Cardiac septum (tissue), 1 donor: ENCODE results near the gene VOPP1. TPM values are rescaled to one million over a fixed set of nuclear protein-coding genes. Genes with fewer than 3 reads are reported as not detected.

ENCODE experiments used
- DNase-seq: peaks from one replicate; pipeline ENCODE4 v3.0.0-alpha.2; 2020; ENCODE audit warnings: low spot score
- intact Hi-C: fragments of 100-400 bp; cut with DNase I; formaldehyde crosslinking; loops from one replicate; pipeline ENCODE4 v1.14.0; 2022
- total RNA-seq: library from RNA; stranded (reverse); fragmentation: NEBNext Ultra II Directional; extraction: Animal tissue kit (Norgen Biotek cat#: 25700); gene quantifications from one replicate; pipeline ENCODE4 v1.2.1, GENCODE V29; 2021
- donor health status: DM: no; HTN: no; CAD: no.

The VOPP1 gene
- total RNA-seq, 1 donor from 2014 or later, result 32.0 TPM

DNA sequence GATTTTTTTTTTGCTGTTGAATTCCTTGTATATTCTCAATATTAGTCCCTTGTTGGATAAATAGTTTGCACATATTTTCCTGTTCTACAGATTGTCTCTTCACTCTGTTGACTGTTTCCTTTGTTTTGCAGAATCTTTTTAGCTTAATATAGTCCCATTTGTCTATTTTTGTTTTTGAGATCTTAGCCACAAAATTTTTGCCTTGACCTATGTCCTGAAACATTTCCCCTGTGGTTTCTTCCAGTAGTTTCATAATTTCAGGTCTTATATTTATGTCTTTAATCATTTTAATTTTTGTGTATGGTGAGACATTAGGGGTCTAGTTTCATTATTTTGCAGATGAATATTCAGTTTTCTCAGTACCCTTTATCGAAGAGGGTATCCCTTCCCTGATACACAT lies 114.5 kb downstream of the VOPP1 start:
- intact Hi-C loops, result no loop called here
- DNase-seq, result no peak

DNA sequence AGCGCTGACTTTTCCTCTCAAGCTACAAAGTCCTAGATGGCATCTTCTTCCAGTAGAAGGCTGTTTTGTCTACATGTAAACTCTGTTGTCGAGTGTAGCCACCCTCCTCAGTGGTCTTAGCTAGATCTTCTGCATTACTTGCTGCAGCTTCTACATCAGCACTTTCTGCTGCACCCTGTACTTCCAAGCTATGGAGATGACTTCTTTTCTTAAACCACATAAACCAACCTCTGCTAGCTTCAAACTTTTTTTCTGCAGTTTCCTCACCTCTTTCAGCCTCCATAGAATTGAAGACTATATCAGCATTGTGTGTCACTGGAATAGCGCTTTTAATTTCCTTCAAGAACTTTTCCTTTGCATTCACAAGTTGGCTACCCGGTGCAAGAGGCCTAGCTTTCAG lies 119.3 kb downstream of the VOPP1 start:
- intact Hi-C loops, result no loop called here
- no peak for DNase-seq

DNA sequence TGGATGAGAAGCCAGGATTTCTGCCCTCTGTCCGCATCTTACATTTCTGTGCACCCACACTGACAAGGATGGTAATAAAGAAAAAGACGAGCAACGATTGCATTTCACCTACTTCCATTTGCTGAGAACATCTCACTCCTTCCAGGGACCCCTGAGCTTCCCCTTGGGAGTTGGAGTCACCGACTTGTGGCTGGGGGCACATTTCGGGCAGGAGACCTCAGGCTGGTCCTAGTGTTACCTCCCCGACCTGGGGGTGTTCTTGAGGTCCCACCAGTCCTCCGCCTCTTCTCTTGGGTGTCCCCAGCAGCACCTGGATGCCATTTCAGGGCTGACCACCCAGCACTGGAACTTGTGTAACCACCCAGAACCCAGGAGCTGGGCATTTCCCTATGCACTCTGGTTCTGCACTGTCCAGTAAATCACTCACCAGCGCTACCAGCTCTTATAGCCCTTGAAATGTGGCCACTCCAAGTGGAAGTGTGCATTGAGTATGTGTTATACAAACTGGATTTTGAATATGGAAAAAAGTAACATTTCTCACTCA lies 122.2 kb downstream of the VOPP1 start:
- no peak for DNase-seq
- intact Hi-C loops, result no loop called here

DNA sequence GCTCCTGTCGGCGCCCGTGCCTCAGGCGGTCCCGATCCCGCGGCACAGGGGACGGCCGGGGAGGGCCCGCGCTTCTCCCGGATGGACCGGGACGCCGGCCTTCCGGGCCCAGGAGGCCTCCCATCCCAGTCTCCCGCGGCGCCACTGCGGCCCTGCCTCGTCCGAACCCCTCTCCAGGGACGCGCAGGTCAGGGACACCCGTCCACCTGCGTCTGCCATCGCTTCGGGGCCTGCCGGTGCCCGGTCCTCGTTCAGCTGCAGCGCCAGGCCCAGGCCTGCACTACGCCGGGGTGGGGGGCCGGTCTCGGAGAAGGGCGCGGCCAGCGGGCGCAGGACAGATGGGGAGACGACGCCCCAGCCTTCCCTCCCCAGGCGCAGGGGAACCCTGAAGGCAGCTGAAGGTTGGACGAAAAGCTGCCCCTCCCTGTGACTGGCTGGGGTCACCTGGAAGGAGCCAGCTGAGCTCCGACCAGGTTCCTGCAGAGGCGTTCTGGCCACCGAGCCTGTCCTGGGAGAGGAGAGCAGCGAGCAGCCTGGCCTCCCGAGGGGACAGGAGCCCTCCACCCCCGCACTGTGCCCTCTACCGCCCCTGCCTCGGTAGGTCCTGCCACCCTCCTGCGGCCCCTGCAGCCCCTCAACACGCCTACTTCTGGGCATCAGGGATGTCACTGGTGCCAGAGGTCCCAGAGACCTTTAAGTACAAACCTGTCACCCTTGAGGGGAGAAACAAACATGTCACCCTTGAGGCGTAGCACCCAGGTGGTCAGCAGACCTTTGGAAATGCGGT lies 122.9 kb downstream of the VOPP1 start:
- intact Hi-C loops, result no loop called here
- no peak for DNase-seq

DNA sequence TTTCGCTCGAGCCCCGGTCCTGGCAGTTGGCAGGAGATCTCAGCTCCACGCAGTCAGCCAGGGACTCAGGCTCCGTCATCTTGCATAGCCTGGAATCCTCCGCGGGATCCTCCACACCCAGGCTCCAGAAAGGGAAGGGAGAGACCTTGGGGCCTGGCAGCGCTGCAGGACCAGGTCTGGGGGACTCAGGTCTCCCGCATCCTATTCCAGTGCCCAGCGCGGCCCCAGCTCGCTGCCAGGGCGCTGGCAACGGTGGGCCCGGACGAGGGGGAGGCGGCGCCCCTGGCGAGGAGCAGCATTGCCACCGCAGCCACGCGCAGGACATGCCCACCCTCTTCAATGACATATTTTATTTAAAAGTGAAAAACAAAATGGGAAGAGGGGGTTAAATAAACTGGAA lies 123.8 kb downstream of the VOPP1 start:
- DNase-seq, result no peak
- intact Hi-C loops, result no loop called here

DNA sequence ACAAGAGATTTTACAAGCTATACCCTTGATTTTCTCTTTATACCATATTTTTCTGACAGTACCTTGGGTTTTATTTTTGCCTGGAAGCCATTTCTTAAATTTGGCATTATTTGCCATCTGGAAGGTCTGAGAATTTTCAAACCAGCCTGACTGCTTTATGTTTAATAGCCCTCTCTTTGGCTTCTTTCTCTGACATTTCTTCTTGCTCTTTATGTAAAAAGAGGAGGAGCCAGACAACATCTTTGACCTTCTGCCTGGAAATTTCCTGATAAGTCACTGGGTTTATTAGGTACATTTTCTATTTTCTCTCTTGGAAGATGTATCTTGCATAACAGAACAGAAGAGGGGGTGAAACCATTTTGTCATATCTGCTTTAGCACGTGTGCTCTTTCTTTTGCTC lies 127.5 kb downstream of the VOPP1 start:
- DNase-seq, result no peak
- intact Hi-C loops, result no loop called here

DNA sequence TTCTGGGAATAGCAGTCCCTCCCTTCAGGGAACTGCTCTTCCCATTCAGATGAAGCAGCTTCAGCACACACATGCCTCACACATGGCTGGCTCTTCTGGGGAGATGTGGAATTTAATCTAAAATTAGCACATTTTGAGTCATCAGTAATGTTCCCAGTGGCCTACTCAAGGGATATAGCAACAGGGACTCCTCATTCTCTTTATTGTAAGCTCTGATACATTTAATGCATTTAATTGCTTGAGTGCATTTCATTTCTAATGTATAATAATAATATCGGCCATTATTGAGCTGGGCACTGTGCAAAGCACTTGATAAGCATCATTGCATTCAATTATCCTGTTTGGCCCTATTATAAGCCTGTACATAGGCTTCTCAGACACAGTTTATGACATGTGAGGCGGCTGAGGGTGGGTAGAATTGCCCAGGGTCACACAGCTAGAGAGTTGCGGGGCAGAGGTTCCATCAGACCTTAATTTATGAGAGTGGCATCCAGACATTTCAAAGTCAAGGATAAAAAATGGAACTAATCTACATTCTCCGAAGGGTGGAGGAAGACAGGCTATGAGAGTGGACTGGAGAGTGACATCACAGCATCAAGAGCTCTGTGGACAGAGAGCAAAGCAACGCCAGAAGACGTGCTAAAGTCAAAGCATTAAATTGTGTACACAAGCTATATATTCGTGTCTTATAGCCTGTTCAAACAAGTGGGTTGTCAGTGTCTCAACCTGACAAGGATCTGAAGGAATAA lies 130.4 kb downstream of the VOPP1 start:
- DNase-seq, result no peak
- intact Hi-C loops, result no loop called here

DNA sequence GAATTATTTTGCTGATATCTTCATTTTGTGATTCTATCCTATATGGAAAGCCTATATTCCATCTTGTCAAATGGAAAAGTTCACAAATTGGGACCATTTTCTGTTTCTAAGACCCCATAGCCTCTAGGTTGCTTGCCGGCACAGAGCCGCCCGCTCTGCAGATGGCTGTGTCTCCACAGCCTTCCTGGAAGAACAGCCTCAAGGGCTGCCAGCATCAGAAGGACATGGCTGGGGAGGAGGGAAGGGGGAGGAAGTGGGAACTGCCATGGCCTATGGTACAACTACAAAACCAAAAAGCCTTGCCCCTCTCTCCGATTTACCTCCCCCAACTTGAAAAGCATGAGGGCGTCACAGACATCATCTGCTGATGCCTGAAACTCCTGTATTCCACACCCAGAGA lies 131.3 kb downstream of the VOPP1 start:
- no peak for DNase-seq
- intact Hi-C loops, result no loop called here

DNA sequence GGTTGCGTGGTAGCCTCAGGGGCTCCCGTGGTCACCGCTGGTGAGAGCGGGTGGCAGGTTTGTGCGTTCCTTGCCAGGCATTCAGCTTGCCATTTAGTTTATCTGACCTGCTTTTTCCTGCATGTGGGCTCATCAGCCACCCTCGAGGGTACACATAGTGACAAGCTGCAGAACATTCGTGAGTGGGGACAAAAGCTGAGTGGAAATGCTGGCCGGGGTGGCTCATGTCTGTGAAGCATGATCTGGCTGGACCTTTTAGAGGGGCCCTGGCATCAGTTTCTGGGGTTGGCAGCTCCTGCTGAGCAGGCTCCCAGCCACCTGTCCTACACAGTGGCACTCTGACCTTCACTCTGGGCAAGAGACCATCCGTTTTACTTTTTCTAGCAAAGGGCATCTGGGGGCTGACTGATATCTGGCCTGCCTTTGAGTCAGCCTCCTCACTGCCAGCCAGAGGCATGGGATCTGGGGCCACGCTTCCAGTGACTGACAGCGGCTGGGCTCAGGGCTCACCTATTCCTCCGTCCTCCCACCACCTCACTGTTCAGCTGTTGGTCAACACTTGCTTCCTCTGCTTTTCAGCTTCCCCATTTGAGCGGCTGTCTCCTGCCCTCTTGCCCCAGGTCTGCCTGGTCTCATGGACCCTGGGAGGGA lies 132.1 kb downstream of the VOPP1 start:
- DNase-seq, result no peak
- intact Hi-C loops, result no loop called here

DNA sequence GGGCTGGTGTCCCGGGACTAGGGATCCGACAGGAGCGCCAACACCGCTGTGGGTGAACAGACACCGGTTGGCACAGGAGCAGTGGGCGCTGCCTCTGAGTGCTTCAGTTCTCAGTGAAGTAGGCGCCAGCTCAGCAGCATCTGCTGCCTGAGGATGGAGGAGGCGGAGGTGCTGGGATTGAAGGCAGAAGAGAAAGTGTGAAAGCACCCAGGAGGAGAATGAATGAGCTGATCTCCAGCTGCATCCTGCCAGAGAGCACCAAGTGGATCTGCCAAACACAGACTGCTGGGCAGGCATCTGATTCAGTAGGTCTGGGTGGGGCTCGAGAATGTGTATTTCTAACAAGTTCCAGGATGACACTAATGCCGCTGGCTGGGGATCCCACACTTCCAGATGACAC lies 132.7 kb downstream of the VOPP1 start:
- no peak for DNase-seq
- intact Hi-C loops, result no loop called here

DNA sequence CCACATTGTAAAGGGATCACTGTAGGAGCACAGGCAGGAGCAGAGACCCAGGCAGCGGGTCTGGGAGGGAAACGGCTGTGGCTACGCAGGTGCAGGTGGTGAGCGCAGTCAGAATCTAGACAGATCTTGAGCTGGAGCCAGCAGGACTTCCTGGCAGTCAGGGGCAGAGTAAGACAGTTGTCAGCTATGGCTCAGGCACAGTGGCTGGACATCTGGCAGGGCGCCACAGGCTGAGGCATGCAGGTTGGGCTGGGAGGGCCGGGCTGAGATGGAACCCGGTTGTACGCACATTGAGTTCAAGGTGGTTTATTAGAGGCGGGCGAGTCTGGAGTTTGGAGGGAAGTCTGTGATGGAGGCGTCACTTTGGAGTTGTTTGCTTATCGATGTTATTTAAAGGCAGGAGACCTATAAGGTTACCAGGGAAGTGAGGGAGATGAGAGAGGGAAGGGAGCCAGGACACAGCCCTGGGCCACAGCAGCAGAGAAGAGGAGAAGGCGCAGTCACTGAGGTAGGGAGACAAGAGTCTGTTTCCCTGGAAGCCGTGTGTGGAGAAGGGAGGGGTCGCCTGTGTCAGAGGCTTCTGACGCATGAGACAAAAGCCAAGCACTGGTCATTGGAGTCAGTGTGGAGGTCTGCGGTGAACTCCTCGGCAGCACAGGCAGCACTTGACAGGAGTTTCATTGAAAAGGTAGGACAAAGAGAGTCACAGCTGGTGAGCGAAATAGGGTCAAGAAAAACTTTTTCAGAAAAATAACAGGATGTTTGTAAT lies 133.4 kb downstream of the VOPP1 start:
- DNase-seq, result no peak
- intact Hi-C loops, result no loop called here

DNA sequence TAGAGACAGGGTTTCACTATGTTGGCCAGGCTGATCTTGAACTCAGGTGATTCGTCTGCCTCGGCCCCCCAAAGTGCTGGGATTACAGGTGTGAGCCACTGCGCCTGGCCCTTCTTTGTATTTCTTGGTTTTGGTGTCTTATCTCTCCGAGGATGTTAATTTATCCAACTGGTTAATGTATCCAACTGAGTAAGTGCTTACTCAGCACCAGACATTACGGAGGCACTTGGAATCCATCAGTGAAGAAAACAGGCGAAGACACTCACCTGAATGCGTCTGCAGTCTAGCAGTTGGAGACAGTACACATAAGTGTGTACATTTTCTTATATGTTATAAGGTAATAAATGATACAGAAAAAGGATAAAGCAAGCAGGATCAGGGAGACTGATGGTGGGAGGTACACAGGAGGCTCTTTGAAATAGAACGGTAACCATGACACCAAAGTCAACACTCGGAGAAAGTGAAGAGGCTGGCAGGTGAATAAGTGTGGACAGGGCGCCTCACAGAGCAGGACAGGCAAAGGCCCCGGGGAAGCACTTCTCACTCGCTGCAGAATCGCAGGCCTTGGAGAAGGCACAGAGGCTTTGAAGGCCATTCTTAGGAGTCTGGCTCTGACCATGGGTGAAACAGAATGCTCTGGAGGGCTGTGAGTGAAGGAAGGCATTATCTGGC lies 134.1 kb downstream of the VOPP1 start:
- intact Hi-C loops, result no loop called here
- no peak for DNase-seq

DNA sequence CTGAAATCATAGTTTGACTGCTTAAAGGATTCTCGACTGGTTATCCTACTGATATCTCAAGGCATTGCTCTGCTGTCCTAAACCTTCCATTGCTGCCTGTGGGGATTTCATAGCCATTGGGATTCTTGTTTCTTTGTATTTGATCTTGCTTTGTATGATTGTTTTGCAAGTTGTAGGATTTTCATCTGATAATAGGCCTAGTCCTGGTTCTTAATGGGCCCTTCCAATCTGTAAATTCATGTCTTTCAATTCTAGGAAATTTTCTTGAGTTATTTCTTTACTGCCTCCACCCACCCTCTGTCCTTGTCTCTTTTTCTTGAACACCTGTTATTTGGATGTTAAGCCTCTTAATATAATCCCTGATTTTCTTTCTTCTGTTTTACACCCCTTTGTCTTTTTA lies 134.9 kb downstream of the VOPP1 start:
- DNase-seq, result no peak
- intact Hi-C loops, result no loop called here

DNA sequence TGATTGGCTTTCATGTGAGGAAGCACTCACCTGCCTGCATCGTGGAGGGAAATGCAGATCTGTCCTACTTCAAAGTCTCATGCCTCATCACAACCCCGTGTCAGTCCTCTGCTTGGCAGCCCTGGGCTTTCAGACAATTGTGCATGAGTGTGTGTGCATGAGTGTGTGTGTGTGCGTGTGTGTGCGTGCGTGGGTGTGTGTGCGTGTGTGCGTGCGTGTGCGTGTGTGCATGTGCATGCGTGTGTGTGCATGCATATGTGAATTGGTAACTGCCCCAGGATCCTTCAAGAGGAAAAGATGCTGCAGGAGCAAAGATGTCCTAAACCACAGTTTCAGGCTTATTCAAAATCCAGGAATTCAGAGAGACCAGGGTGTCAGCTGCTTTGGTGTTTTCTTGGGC lies 135.8 kb downstream of the VOPP1 start:
- no peak for DNase-seq
- intact Hi-C loops, result no loop called here

DNA sequence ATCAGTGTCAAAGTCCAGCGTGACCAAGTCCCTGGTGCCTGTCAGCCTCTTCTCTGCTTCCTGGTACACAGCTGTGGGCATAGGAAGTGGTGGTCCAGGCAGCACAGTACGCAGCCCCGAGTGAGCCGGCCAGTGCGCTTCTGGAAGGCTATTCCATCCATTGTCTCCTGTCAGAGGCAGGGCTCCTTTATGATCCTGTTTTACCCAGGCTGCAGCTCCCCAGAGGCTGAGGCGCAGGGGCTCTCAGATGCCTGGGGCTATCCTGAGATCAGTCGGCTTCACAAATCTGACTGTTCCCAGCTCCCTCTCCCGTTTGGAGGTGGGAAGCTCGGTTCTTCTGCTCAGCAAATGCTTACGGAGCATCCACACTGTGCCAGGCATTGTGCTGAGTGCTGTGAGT lies 136.8 kb downstream of the VOPP1 start:
- DNase-seq, result no peak
- intact Hi-C loops, result no loop called here

DNA sequence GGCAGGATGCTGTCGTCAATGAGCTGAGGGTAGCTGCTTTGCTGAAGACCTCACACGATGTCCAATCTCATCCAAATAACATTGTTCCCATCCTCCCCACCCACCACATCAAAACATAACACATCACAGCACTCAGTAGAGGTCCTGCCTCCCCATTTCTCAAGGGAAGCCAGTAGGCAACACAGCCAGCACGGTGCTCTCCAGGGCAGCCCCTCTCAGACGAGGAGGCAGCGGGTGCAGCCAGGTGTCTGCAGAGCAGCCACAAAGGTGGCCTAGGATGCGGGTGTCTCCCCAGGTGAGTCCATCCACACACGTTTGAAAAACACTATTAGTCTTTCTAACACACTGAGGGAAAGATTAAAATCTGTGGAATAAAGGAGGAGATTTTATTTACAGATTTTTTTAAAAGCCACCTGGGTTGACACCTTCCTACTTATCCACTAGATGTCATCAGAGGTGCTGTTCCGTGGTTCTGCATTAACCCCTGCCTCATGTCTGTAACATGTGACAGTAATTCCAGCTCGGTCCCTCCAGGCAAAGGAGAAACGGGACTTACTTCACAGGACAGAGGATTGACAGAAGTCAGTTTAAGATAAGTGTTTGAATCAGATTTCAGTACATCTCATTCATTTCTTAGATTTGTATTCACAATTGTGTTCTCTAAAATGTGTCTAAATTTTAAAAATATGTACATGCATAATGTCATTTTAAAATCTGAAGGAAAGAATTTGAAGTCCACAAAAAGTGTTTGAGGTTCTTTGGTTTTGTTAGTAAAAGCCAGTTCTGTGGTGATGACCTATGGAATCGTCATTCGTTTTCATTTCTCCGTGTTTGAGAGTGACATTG lies 139.1 kb downstream of the VOPP1 start:
- intact Hi-C loops, result loop anchor here (5.0 kb wide), 1 partner anchor 164 kb away; no protein-coding TSS in a partner anchor
- no peak for DNase-seq

DNA sequence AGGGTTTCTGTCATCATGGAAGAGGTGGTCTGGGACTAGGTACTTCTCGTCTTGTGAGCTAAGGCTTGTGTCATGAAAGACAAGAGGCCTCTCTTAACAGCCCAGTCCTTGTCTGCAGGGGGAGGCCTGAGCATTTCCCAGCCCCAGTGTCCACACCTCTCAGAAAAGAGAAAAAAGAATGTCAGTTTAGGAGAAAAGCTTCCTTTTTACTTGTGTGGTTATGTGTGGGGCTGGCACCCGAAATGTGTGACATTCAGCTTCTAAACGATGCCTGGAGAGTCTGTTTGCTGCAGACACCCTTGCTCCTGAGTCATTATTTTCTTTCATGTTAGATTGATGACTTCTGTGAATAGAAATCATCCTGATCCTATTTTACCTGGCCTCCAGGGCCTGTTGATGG lies 139.8 kb downstream of the VOPP1 start:
- no peak for DNase-seq
- intact Hi-C loops, result loop anchor here (5.0 kb wide), 1 partner anchor 165 kb away; no protein-coding TSS in a partner anchor

DNA sequence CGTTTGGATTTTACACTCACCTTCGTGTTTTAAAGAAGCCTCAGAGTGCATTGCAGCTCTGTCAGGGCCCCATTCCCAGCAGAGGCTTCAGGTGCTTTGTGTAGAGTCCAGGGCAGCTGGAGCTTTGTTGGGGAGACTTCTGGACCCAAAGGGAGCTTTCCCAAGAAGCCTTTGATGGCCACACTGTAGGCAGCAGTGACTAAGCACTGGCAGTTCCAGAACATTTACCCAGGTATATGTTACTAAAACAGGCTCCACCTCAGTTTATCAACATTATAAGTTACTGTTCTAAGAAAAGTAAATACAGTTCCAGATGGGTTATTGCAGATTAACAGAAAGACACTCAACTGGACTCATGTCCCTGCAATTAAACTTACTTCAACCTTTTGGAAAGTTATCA lies 140.4 kb downstream of the VOPP1 start:
- DNase-seq, result no peak
- intact Hi-C loops, result loop anchor here (5.0 kb wide), 1 partner anchor 165 kb away; no protein-coding TSS in a partner anchor
